Glomerular endothelial cell (primary cell): Measurements from ENCODE around the gene GRIK5. TPM values are rescaled to one million over a fixed set of nuclear protein-coding genes. Genes with fewer than 3 reads are reported as not detected.
"Not testable (repeated sequence)": the region's sequence is repeated elsewhere in the genome, so short reads cannot be mapped to it uniquely, and the experiment has no call there.

Experiments used
- DNase-seq: peaks from one replicate; pipeline ENCODE4 v3.0.0-alpha.2; 2011; ENCODE audit warnings: low read depth, low spot score; ENCODE audit errors: extremely low read depth
- total RNA-seq: library from RNA; depleted of rRNA; stranded (reverse); fragments of >200 nt; gene quantifications from 2 replicates; pipeline ENCODE4 v1.2.3, GENCODE V29; 2015

The GRIK5 gene
- total RNA-seq, 1 donor from 2014 or later = 0.23 TPM

GRCh38 chr19:42018503-42019193, 51.4 kb downstream of the GRIK5 start:
- no peak for DNase-seq

- no peak for DNase-seq
These were observed 53.0 kb downstream of the GRIK5 start for GRCh38 chr19:42017040-42017439.

GRCh38 chr19:42012747-42013146, 57.3 kb downstream of the GRIK5 start:
- DNase-seq = not testable (repeated sequence)

GRCh38 chr19:42010245-42011126, 59.5 kb downstream of the GRIK5 start:
- no peak for DNase-seq

GRCh38 chr19:42006569-42006968, 63.4 kb downstream of the GRIK5 start:
- no peak for DNase-seq

- no peak for DNase-seq
These were observed 64.5 kb downstream of the GRIK5 start for GRCh38 chr19:42005504-42005903.

- no peak for DNase-seq
These were observed 66.3 kb downstream of the GRIK5 start for GRCh38 chr19:42003506-42004294.

- no peak for DNase-seq
These were observed 70.2 kb downstream of the GRIK5 start for GRCh38 chr19:41999878-42000208.

GRCh38 chr19:41999071-41999877, 70.7 kb downstream of the GRIK5 start:
- no peak for DNase-seq

GRCh38 chr19:41998246-41999020, 71.6 kb downstream of the GRIK5 start:
- no peak for DNase-seq

GRCh38 chr19:41997851-41998229, 72.2 kb downstream of the GRIK5 start:
- DNase-seq = no peak

GRCh38 chr19:41997121-41997850, 72.7 kb downstream of the GRIK5 start:
- no peak for DNase-seq

GRCh38 chr19:41995959-41996797, 73.8 kb downstream of the GRIK5 start:
- no peak for DNase-seq

GRCh38 chr19:41994994-41995958, 74.7 kb downstream of the GRIK5 start:
- DNase-seq = no peak

GRCh38 chr19:41994521-41994971, 75.5 kb downstream of the GRIK5 start:
- no peak for DNase-seq

GRCh38 chr19:41993612-41994483, 76.2 kb downstream of the GRIK5 start, which contains the start of gene ATP1A3:
ATP1A3 (minus strand) TSS chr19:41994230; CDS start chr19:41994076, 154 bp downstream.
- no peak for DNase-seq
